Hippocampal formation (tissue), 2 donors: Measurements from ENCODE around the gene ESRRB.

Experiments
- DNase-seq, 2 donors: peaks; one replicate each; lab custom pipeline; 2025; lab: John Stamatoyannopoulos, UW

Gene ESRRB

GRCh38 chr14:76352639-76353281 lies 23.2 kb upstream of the ESRRB start:
- peak in 1 of 2 donors; percentile 8 for DNase-seq

GRCh38 chr14:76354310-76354709 lies 21.6 kb upstream of the ESRRB start:
- no peak for DNase-seq

GRCh38 chr14:76355771-76356170 lies 20.2 kb upstream of the ESRRB start:
- no peak for DNase-seq

GRCh38 chr14:76371066-76371465 lies 4.9 kb upstream of the ESRRB start:
- DNase-seq, result no peak

GRCh38 chr14:76373456-76373855 lies 2.5 kb upstream of the ESRRB start:
- DNase-seq, result no peak

- DNase-seq, result no peak
These were observed 453 bp upstream of the ESRRB start for GRCh38 chr14:76375484-76375883.

- DNase-seq, result no peak
These were observed 506 bp downstream of the ESRRB start for GRCh38 chr14:76376409-76376877.

GRCh38 chr14:76376878-76377734 lies 1.2 kb downstream of the ESRRB start:
- DNase-seq, result no peak

- no peak for DNase-seq
These were observed 1.8 kb downstream of the ESRRB start for GRCh38 chr14:76377735-76378074.

- no peak for DNase-seq
These were observed 5.1 kb downstream of the ESRRB start for GRCh38 chr14:76380991-76381390.

GRCh38 chr14:76381817-76382494 lies 6.0 kb downstream of the ESRRB start:
- DNase-seq, result no peak

GRCh38 chr14:76382495-76382832 lies 6.5 kb downstream of the ESRRB start:
- no peak for DNase-seq

GRCh38 chr14:76385435-76385834 lies 9.5 kb downstream of the ESRRB start:
- DNase-seq, result no peak

- peak; percentile 38 to 66 for DNase-seq
These were observed 11.2 kb downstream of the ESRRB start for GRCh38 chr14:76386944-76387782.

- DNase-seq, result no peak
These were observed 13.9 kb downstream of the ESRRB start for GRCh38 chr14:76389841-76390240.

GRCh38 chr14:76390621-76391020 lies 14.7 kb downstream of the ESRRB start:
- no peak for DNase-seq

GRCh38 chr14:76391981-76392690 lies 16.2 kb downstream of the ESRRB start:
- no peak for DNase-seq

GRCh38 chr14:76394569-76394968 lies 18.6 kb downstream of the ESRRB start:
- no peak for DNase-seq

GRCh38 chr14:76395161-76395560 lies 19.2 kb downstream of the ESRRB start:
- DNase-seq, result no peak

GRCh38 chr14:76396714-76397187 lies 20.8 kb downstream of the ESRRB start:
- no peak for DNase-seq

GRCh38 chr14:76405627-76406026 lies 29.7 kb downstream of the ESRRB start:
- no peak for DNase-seq
